IPS-18c (cell line): ENCODE results near the gene ACACA.

Source experiments
- H3K4me3 ChIP-seq: 2 replicates; pipeline ENCODE4 v1.7.0; 2013; ENCODE audit warnings: low read depth, mild to moderate bottlenecking, low read length, moderate library complexity; ENCODE audit not compliant: insufficient read depth
- H3K9me3 ChIP-seq: one replicate; pipeline ENCODE4 v1.6.1; 2013; ENCODE audit warnings: mild to moderate bottlenecking, low read length, moderate library complexity; ENCODE audit not compliant: control insufficient read depth, insufficient read depth

ACACA gene

GRCh38 chr17:37283414-37283961 lies 123.1 kb downstream of the ACACA start:
- Histone ChIP-seq H3K9me3 (no peaks in the 10 kb centered on the region), H3K4me3 (no peak overlapping the region)

- H3K9me3 ChIP-seq, result no peaks in the 10 kb centered on the region
- H3K4me3 ChIP-seq, result no peak overlapping the region
Measured at GRCh38 chr17:37280841-37281240, 125.8 kb downstream of the ACACA start.

GRCh38 chr17:37278247-37278894 lies 128.3 kb downstream of the ACACA start:
- H3K4me3 ChIP-seq, result no peak overlapping the region
- H3K9me3 ChIP-seq, result no peaks in the 10 kb centered on the region

GRCh38 chr17:37276475-37276874 lies 130.2 kb downstream of the ACACA start:
- no peaks in the 10 kb centered on the region for H3K9me3 ChIP-seq
- H3K4me3 ChIP-seq, result no peak overlapping the region

GRCh38 chr17:37274461-37274860 lies 132.2 kb downstream of the ACACA start:
- Histone ChIP-seq H3K9me3 (no peaks in the 10 kb centered on the region), H3K4me3 (no peak overlapping the region)

GRCh38 chr17:37273409-37274051 lies 133.1 kb downstream of the ACACA start:
- H3K4me3 ChIP-seq, result no peak overlapping the region
- H3K9me3 ChIP-seq, result no peaks in the 10 kb centered on the region

GRCh38 chr17:37265446-37266173 lies 141.0 kb downstream of the ACACA start:
- Histone ChIP-seq H3K4me3 (no peak overlapping the region), H3K9me3 (peaks cover 9% of the 10 kb centered on the region)

- Histone ChIP-seq H3K4me3 (no peak overlapping the region), H3K9me3 (peaks cover 9% of the 10 kb centered on the region)
Measured at GRCh38 chr17:37261286-37261685, 145.3 kb downstream of the ACACA start.

GRCh38 chr17:37259030-37259735 lies 147.5 kb downstream of the ACACA start:
- Histone ChIP-seq H3K9me3 (no peaks in the 10 kb centered on the region), H3K4me3 (no peak overlapping the region)

GRCh38 chr17:37256627-37257026 lies 150.0 kb downstream of the ACACA start:
- Histone ChIP-seq H3K9me3 (no peaks in the 10 kb centered on the region), H3K4me3 (no peak overlapping the region)

GRCh38 chr17:37255432-37255831 lies 151.2 kb downstream of the ACACA start:
- Histone ChIP-seq H3K9me3 (no peaks in the 10 kb centered on the region), H3K4me3 (no peak overlapping the region)

- no peak overlapping the region for H3K4me3 ChIP-seq
- no peaks in the 10 kb centered on the region for H3K9me3 ChIP-seq
Measured at GRCh38 chr17:37247825-37248224, 158.8 kb downstream of the ACACA start.

GRCh38 chr17:37246085-37246484 lies 160.6 kb downstream of the ACACA start:
- Histone ChIP-seq H3K9me3 (no peaks in the 10 kb centered on the region), H3K4me3 (no peak overlapping the region)

GRCh38 chr17:37240381-37240780 lies 166.3 kb downstream of the ACACA start:
- Histone ChIP-seq H3K9me3 (no peaks in the 10 kb centered on the region), H3K4me3 (no peak overlapping the region)

GRCh38 chr17:37239690-37240334 lies 166.8 kb downstream of the ACACA start:
- H3K4me3 ChIP-seq, result no peak overlapping the region
- no peaks in the 10 kb centered on the region for H3K9me3 ChIP-seq

GRCh38 chr17:37234106-37234505 lies 172.5 kb downstream of the ACACA start:
- Histone ChIP-seq H3K4me3 (no peak overlapping the region), H3K9me3 (no peaks in the 10 kb centered on the region)

GRCh38 chr17:37233036-37233435 lies 173.6 kb downstream of the ACACA start:
- no peaks in the 10 kb centered on the region for H3K9me3 ChIP-seq

More at GRCh38 chr17:37233036-37233435, 173.6 kb downstream of the ACACA start:
- no peak overlapping the region for H3K4me3 ChIP-seq
